Measurements from ENCODE around the gene KLF9.

DNA sequence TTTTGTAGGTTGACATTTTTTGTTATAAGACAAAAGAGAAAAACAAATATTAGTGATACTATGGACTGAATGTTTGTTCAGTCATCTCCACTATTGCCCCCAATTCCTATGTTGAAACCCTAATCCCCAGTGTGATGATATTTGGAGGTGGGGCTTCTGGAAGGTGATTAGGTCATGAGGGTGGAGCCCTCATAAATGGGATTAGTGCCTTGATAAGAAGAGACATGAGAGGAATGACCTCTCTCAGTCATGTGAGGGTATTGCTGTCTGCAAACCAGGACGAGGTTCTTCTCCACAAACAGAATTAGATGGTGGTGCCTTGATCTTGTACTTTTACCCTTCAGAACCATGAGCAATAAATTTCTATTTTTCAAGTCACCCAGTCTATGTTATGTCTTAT, 34.5 kb upstream of the KLF9 start:
- TF ChIP-seq, protein P1, sequence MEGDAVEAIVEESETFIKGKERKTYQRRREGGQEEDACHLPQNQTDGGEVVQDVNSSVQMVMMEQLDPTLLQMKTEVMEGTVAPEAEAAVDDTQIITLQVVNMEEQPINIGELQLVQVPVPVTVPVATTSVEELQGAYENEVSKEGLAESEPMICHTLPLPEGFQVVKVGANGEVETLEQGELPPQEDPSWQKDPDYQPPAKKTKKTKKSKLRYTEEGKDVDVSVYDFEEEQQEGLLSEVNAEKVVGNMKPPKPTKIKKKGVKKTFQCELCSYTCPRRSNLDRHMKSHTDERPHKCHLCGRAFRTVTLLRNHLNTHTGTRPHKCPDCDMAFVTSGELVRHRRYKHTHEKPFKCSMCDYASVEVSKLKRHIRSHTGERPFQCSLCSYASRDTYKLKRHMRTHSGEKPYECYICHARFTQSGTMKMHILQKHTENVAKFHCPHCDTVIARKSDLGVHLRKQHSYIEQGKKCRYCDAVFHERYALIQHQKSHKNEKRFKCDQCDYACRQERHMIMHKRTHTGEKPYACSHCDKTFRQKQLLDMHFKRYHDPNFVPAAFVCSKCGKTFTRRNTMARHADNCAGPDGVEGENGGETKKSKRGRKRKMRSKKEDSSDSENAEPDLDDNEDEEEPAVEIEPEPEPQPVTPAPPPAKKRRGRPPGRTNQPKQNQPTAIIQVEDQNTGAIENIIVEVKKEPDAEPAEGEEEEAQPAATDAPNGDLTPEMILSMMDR (conservative IDR thresholded peaks at IDR 0.05): no peak
- TF ChIP-seq ZFX (IDR thresholded peaks at IDR 0.05): no peak
